HCT116 (cell line): ENCODE data around the gene NEURL1B. TPM values are rescaled to one million over a fixed set of nuclear protein-coding genes. Genes with fewer than 3 reads are reported as not detected.

Experiments
- ATAC-seq: fragments of 200-7000 bp; cut with Tn5 transposase; 2 replicates; pipeline ENCODE4 v1.9.1; 2020; ENCODE audit warnings: mild to moderate bottlenecking, moderate library complexity
- BruUV-seq: library from RNA; stranded (reverse); fragments of 400-500 nt; replicated peaks from 2 replicates; lab custom pipeline; 2021; lab: Mats Ljungman, UMichigan
- CTCF ChIA-PET: fragments of 300-600 bp; sonication (Branson Sonifier 250); formaldehyde crosslinking; loops from one replicate; lab custom pipeline; 2021; ENCODE audit warnings: antibody characterized with exemption; lab: Charles Lee
- POLR2A ChIA-PET: fragments of 300-600, 350-600 bp; sonication (Branson Sonifier 250); formaldehyde crosslinking; loops from one replicate; lab custom pipeline; 2021; ENCODE audit warnings: antibody characterized with exemption; lab: Charles Lee
- RAD21 ChIA-PET, 2 experiments: fragments of 300-600 bp; sonication (Branson Sonifier 250); formaldehyde crosslinking; loops; one replicate each; lab custom pipeline; 2023; ENCODE audit warnings: low total read pairs in 2 of 2; ENCODE audit not compliant: uncharacterized antibody in 2 of 2, unreplicated experiment in 2 of 2, low non-redundant PET in 1 of 2; lab: Charles Lee
- DNase-seq: peaks from one replicate; pipeline ENCODE4 v3.0.0-alpha.2; 2010; ENCODE audit warnings: low read depth, low spot score
- H2AFZ ChIP-seq: fragments of 200-600 bp; shearing (Covaris generic), sonication (generic); 2 replicates; pipeline ENCODE4 v1.6.1; 2017; ENCODE audit warnings: low read depth, mixed run types, mixed read lengths, antibody characterized with exemption, low read length; ENCODE audit not compliant: poor library complexity, severe bottlenecking
- H3K27ac ChIP-seq: 2 replicates; pipeline ENCODE4 v1.5.1; 2012; ENCODE audit warnings: low read depth, low read length
- H3K27me3 ChIP-seq: fragments of 200-600 bp; sonication (generic); 2 replicates; pipeline ENCODE4 v1.6.1; 2016; ENCODE audit warnings: mixed run types, low read length, mixed read lengths; ENCODE audit not compliant: insufficient read depth
- H3K36me3 ChIP-seq, 2 experiments: fragments of 200-500 bp in 1 of 2; fragments of 200-600 bp in 1 of 2; sonication (Bioruptor generic) in 1 of 2; sonication (generic) in 1 of 2; 2 replicates each; pipeline versions ENCODE4 v1.5.1 to v1.6.1; 2014 to 2016; ENCODE audit warnings: low read length in 2 of 2, inconsistent platforms in 1 of 2, mixed read lengths in 1 of 2, mixed run types in 1 of 2; ENCODE audit not compliant: insufficient read depth in 2 of 2, control insufficient read depth in 1 of 2
- H3K4me1 ChIP-seq, 2 experiments: fragments of 200-600 bp in 1 of 2; sonication (generic) in 1 of 2; 2 replicates each; pipeline versions ENCODE4 v1.5.1 to v1.6.1; 2012 to 2017; ENCODE audit warnings: low read length in 2 of 2, inconsistent platforms in 1 of 2, mild to moderate bottlenecking in 1 of 2, mixed read lengths in 1 of 2, mixed run types in 1 of 2, moderate library complexity in 1 of 2; ENCODE audit not compliant: insufficient read depth in 2 of 2, control insufficient read depth in 1 of 2
- H3K4me2 ChIP-seq: fragments of 200-600 bp; sonication (generic); 2 replicates; pipeline ENCODE4 v1.6.1; 2017; ENCODE audit warnings: mixed run types, low read length, mixed read lengths
- H3K4me3 ChIP-seq, 2 experiments: fragments of 200-600 bp in 1 of 2; sonication (generic) in 1 of 2; replicated peaks in 1 of 2; 2 replicates each; pipeline ENCODE4 v1.5.1; 2011 to 2016; ENCODE audit warnings: low read length in 2 of 2, control low read depth in 1 of 2, low read depth in 1 of 2, mild to moderate bottlenecking in 1 of 2, mixed read lengths in 1 of 2, mixed run types in 1 of 2
- H3K79me2 ChIP-seq: fragments of 200-600 bp; sonication (generic); 2 replicates; pipeline ENCODE4 v1.6.1; 2017; ENCODE audit warnings: mild to moderate bottlenecking, mixed run types, low read length, moderate library complexity, mixed read lengths; ENCODE audit not compliant: insufficient read depth
- H3K9ac ChIP-seq: fragments of 200-600 bp; sonication (generic); 2 replicates; pipeline ENCODE4 v1.6.1; 2016; ENCODE audit warnings: low read length, mixed read lengths
- H3K9me2 ChIP-seq: fragments of 200-600 bp; sonication (generic), shearing (Covaris generic); 2 replicates; pipeline ENCODE4 v1.6.1; 2017; ENCODE audit warnings: mixed run types, mild to moderate bottlenecking, moderate library complexity; ENCODE audit not compliant: insufficient read depth
- H3K9me3 ChIP-seq, 2 experiments: fragments of 200-500 bp in 1 of 2; fragments of 200-600 bp in 1 of 2; sonication (Bioruptor generic) in 1 of 2; sonication (generic) in 1 of 2; 2 replicates each; pipeline ENCODE4 v1.6.1; 2014 to 2017; ENCODE audit warnings: low read length in 2 of 2, mixed read lengths in 2 of 2, inconsistent platforms in 1 of 2, low read depth in 1 of 2, mild to moderate bottlenecking in 1 of 2, mixed run types in 1 of 2, moderate library complexity in 1 of 2; ENCODE audit not compliant: control insufficient read depth in 1 of 2, insufficient read depth in 1 of 2
- H4K20me1 ChIP-seq: fragments of 200-600 bp; sonication (generic), shearing (Covaris generic); 2 replicates; pipeline ENCODE4 v1.6.1; 2017; ENCODE audit warnings: mixed run types, mild to moderate bottlenecking, moderate library complexity; ENCODE audit not compliant: insufficient read depth
- ATF3 ChIP-seq: IDR thresholded peaks from 2 replicates; pipeline ENCODE4 v1.6.1; 2012
- CEBPB ChIP-seq: IDR thresholded peaks from 2 replicates; pipeline ENCODE4 v1.6.1; 2012; ENCODE audit warnings: low read depth
- EZH2 ChIP-seq: fragments of 200-600 bp; sonication (generic); IDR thresholded peaks from 2 replicates; pipeline ENCODE4 v1.6.1; 2017; ENCODE audit warnings: antibody characterized with exemption, mixed run types
- FOSL1 ChIP-seq: IDR thresholded peaks from 2 replicates; pipeline ENCODE4 v1.6.1; 2012; ENCODE audit warnings: low read depth
- JUND ChIP-seq: IDR thresholded peaks from 2 replicates; pipeline ENCODE4 v1.6.1; 2012
- POLR2A ChIP-seq: IDR thresholded peaks from 2 replicates; pipeline ENCODE4 v1.7.0; 2011; ENCODE audit warnings: borderline replicate concordance; ENCODE audit not compliant: insufficient read depth, insufficient read length; ENCODE audit errors: extremely low read depth
- RAD21 ChIP-seq: IDR thresholded peaks from 2 replicates; pipeline ENCODE4 v1.6.1; 2012; ENCODE audit warnings: low read depth, mild to moderate bottlenecking
- SP1 ChIP-seq: IDR thresholded peaks from 2 replicates; pipeline ENCODE4 v1.6.1; 2012; ENCODE audit warnings: low read depth
- SRF ChIP-seq: IDR thresholded peaks from 2 replicates; pipeline ENCODE4 v1.6.1; 2012; ENCODE audit warnings: low read depth
- TCF7L2 ChIP-seq: IDR thresholded peaks from 2 replicates; pipeline ENCODE4 v1.7.0; 2011; ENCODE audit warnings: borderline replicate concordance, inconsistent platforms; ENCODE audit not compliant: insufficient read depth, insufficient read length; ENCODE audit errors: extremely low read depth
- YY1 ChIP-seq: IDR thresholded peaks from 2 replicates; pipeline ENCODE4 v1.6.1; 2011; ENCODE audit warnings: low read length, low read depth, moderate library complexity, mild to moderate bottlenecking; ENCODE audit not compliant: insufficient replicate concordance; ENCODE audit errors: extremely low read depth
- ZNF274 ChIP-seq: fragments of 200-500 bp; sonication (Bioruptor generic); IDR thresholded peaks from 2 replicates; pipeline ENCODE4 v1.6.1; 2014; ENCODE audit warnings: mild to moderate bottlenecking, low read depth, low read length, inconsistent platforms
- intact Hi-C: fragments of 100-400 bp; cut with micrococcal nuclease; formaldehyde crosslinking; loops from 2 replicates; pipeline ENCODE4 v1.10.0; 2022
- total RNA-seq: library from RNA; stranded (reverse); gene quantifications from one replicate; pipeline ENCODE4 v1.2.1, GENCODE V29; 2021; ENCODE audit not compliant: unreplicated experiment
- TF ChIP-seq, protein P1 (sequence below): IDR thresholded peaks from 2 replicates; pipeline ENCODE4 v1.6.1; 2012; ENCODE audit warnings: low read depth
- TF ChIP-seq, protein P2 (sequence below), 3 experiments: fragments of 200-600 bp in 1 of 3; sonication (generic) in 1 of 3; IDR thresholded peaks in 2 of 3; conservative IDR thresholded peaks in 1 of 3; 2 replicates each; pipeline ENCODE4 v1.5.1; 2012 to 2017; ENCODE audit warnings: low read depth in 2 of 3, low read length in 2 of 3, antibody characterized with exemption in 1 of 3, borderline replicate concordance in 1 of 3, control low read depth in 1 of 3, mild to moderate bottlenecking in 1 of 3, mixed read lengths in 1 of 3, mixed run types in 1 of 3, moderate library complexity in 1 of 3; ENCODE audit not compliant: insufficient read depth in 1 of 3

Gene NEURL1B
- total RNA-seq, 1 experiment from 2014 or later = 5.8 TPM

- no peak for TF ChIP-seq CEBPB
- TF ChIP-seq POLR2A = no peak
- no peak for TF ChIP-seq EZH2
- no peak for TF ChIP-seq YY1
- TF ChIP-seq RAD21 = no peak
- TF ChIP-seq, protein P1, sequence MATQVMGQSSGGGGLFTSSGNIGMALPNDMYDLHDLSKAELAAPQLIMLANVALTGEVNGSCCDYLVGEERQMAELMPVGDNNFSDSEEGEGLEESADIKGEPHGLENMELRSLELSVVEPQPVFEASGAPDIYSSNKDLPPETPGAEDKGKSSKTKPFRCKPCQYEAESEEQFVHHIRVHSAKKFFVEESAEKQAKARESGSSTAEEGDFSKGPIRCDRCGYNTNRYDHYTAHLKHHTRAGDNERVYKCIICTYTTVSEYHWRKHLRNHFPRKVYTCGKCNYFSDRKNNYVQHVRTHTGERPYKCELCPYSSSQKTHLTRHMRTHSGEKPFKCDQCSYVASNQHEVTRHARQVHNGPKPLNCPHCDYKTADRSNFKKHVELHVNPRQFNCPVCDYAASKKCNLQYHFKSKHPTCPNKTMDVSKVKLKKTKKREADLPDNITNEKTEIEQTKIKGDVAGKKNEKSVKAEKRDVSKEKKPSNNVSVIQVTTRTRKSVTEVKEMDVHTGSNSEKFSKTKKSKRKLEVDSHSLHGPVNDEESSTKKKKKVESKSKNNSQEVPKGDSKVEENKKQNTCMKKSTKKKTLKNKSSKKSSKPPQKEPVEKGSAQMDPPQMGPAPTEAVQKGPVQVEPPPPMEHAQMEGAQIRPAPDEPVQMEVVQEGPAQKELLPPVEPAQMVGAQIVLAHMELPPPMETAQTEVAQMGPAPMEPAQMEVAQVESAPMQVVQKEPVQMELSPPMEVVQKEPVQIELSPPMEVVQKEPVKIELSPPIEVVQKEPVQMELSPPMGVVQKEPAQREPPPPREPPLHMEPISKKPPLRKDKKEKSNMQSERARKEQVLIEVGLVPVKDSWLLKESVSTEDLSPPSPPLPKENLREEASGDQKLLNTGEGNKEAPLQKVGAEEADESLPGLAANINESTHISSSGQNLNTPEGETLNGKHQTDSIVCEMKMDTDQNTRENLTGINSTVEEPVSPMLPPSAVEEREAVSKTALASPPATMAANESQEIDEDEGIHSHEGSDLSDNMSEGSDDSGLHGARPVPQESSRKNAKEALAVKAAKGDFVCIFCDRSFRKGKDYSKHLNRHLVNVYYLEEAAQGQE = no peak
- Histone ChIP-seq H3K36me3 (no peaks in the 10 kb centered on the region), H2AFZ (no peak overlapping the region), H3K27ac (no peak overlapping the region), H3K9ac (no peak overlapping the region), H4K20me1 (no peaks in the 10 kb centered on the region), H3K9me3 (no peaks in the 10 kb centered on the region), H3K4me2 (no peak overlapping the region), H3K4me1 (peaks cover 7 to 8% of the 10 kb centered on the region in 2 experiments; a peak in 2 of 4 replicates), H3K4me3 (no peak overlapping the region), H3K27me3 (no peaks in the 10 kb centered on the region), H3K79me2 (no peaks in the 10 kb centered on the region), H3K9me2 (no peaks in the 10 kb centered on the region)
- DNase-seq (no peak), ATAC-seq (no peak)
- CTCF ChIA-PET = no interaction called here
- BruUV-seq = no TSS peak
- intact Hi-C loops = no loop called here
- POLR2A ChIA-PET = no interaction called here
- RAD21 ChIA-PET = interaction anchor here in 1 of 2 experiments (0.6 kb wide), 1 partner anchor 233 kb away, joined by 3 read pairs; no protein-coding TSS in a partner anchor
Observed at GRCh38 chr5:172679628-172680212, 38.7 kb downstream of the NEURL1B start.

DNA sequence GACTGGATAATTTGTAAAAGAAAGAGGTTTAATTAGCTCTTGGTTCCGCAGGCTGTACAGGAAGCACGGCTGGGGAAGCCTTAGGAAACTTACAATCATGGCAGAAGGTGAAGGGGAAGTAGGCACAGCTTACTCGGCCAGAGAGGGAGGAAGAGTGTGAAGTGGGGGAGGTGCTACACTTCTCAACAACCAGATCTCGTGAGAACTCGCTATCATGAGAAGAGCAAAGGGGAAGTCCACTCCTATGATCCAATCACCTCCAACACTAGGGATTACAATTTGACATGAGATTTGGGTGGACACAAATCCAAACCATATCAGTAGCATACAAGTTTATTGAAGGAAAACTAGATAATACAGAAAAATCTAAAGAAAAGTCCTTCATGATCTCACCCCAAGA lies 39.9 kb downstream of the NEURL1B start:
- Histone ChIP-seq H3K9me2 (no peaks in the 10 kb centered on the region), H3K9ac (no peak overlapping the region), H3K79me2 (no peaks in the 10 kb centered on the region), H3K27ac (no peak overlapping the region), H3K36me3 (no peaks in the 10 kb centered on the region), H2AFZ (no peak overlapping the region), H4K20me1 (no peaks in the 10 kb centered on the region), H3K27me3 (no peaks in the 10 kb centered on the region), H3K9me3 (no peaks in the 10 kb centered on the region), H3K4me3 (no peak overlapping the region), H3K4me1 (peaks cover 7 to 11% of the 10 kb centered on the region in 2 experiments; a peak in 2 of 4 replicates), H3K4me2 (no peak overlapping the region)
- BruUV-seq = no TSS peak
- ChIA-PET CTCF (no interaction called here), RAD21 (no interaction called here), POLR2A (no interaction called here)
- TF ChIP-seq RAD21 = no peak
- no peak for TF ChIP-seq JUND
- TF ChIP-seq CEBPB = no peak
- TF ChIP-seq TCF7L2 = no peak
- TF ChIP-seq SP1 = no peak
- TF ChIP-seq POLR2A = no peak
- TF ChIP-seq, protein P2, sequence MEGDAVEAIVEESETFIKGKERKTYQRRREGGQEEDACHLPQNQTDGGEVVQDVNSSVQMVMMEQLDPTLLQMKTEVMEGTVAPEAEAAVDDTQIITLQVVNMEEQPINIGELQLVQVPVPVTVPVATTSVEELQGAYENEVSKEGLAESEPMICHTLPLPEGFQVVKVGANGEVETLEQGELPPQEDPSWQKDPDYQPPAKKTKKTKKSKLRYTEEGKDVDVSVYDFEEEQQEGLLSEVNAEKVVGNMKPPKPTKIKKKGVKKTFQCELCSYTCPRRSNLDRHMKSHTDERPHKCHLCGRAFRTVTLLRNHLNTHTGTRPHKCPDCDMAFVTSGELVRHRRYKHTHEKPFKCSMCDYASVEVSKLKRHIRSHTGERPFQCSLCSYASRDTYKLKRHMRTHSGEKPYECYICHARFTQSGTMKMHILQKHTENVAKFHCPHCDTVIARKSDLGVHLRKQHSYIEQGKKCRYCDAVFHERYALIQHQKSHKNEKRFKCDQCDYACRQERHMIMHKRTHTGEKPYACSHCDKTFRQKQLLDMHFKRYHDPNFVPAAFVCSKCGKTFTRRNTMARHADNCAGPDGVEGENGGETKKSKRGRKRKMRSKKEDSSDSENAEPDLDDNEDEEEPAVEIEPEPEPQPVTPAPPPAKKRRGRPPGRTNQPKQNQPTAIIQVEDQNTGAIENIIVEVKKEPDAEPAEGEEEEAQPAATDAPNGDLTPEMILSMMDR (IDR thresholded peaks at IDR 0.05 in 2 of 3, conservative IDR thresholded peaks at IDR 0.05 in 1 of 3; ENCODE audit: borderline replicate concordance in 1 of 3, insufficient read depth in 1 of 3, low read depth in 2 of 3, low read length in 2 of 3) = no peak
- TF ChIP-seq YY1 = no peak
- TF ChIP-seq SRF = no peak
- no peak for TF ChIP-seq ZNF274
- TF ChIP-seq ATF3 = no peak
- no peak for TF ChIP-seq FOSL1
- intact Hi-C loops = no loop called here
- ATAC-seq = no peak
- no peak for DNase-seq
